Fibroblast of skin of left biceps (primary cell): ENCODE measurements around the gene AGTRAP.

Source experiments
- DNase-seq, 2 experiments: peaks; one replicate each; pipeline ENCODE4 v3.0.0-alpha.2; 2013; ENCODE audit warnings: low read depth in 2 of 2

Gene AGTRAP

GRCh38 chr1:11800391-11800755 lies 64.4 kb downstream of the AGTRAP start:
- DNase-seq: no peak
